Adrenal gland (tissue), 12 donors: ENCODE data around the gene PSMA2. TPM values are rescaled to one million over a fixed set of nuclear protein-coding genes. Genes with fewer than 3 reads are reported as not detected.

ENCODE experiments used
- DNase-seq, 7 donors: peaks; one replicate each; pipeline ENCODE4 v3.0.0-alpha.2; 2019 to 2020
- H3K27ac ChIP-seq, 5 donors: fragments of 200-600 bp; sonication (generic) in 4 of 5; 1 replicate in 3 of 5; 2 replicates in 2 of 5; pipeline versions ENCODE4 v1.5.1 to v1.8.0; 2016 to 2020; ENCODE audit warnings: mild to moderate bottlenecking in 1 of 5
- H3K27me3 ChIP-seq: fragments of 200-600 bp; 2 replicates; pipeline ENCODE4 v1.8.0; 2021
- H3K36me3 ChIP-seq, 2 donors: fragments of 200-600 bp; replicated peaks in 1 of 2; 1 replicate in 1 of 2; 2 replicates in 1 of 2; pipeline versions ENCODE4 v1.5.1 to v1.8.0; 2018 to 2022
- H3K4me1 ChIP-seq, 2 donors: fragments of 200-600 bp; replicated peaks in 1 of 2; 1 replicate in 1 of 2; 2 replicates in 1 of 2; pipeline versions ENCODE4 v1.5.1 to v1.8.0; 2018 to 2021
- H3K4me3 ChIP-seq, 4 donors: fragments of 200-600 bp; sonication (generic) in 3 of 4; one replicate each; pipeline ENCODE4 v1.5.1; 2016 to 2018
- H3K9me3 ChIP-seq, 3 donors: fragments of 200-600 bp; sonication (generic) in 1 of 3; replicated peaks in 1 of 3; 1 replicate in 2 of 3; 2 replicates in 1 of 3; pipeline versions ENCODE4 v1.5.1 to v1.8.0; 2016 to 2021
- POLR2A ChIP-seq, 2 donors: fragments of 450-650 bp; IDR thresholded peaks; one replicate each; pipeline ENCODE4 v1.6.1; 2017; ENCODE audit warnings: antibody characterized with exemption in 2 of 2, mild to moderate bottlenecking in 2 of 2, moderate library complexity in 1 of 2
- whole genome bisulfite sequencing, 4 donors: extraction: QIAGEN DNeasy Blood & Tissue Kit in 2 of 4; methylation state at CpG; one replicate each; pipeline versions ENCODE4 v1.1.5 to v1.1.7; 2013 to 2017; 5-methylcytosine and 5-hydroxymethylcytosine counted together
- intact Hi-C, 2 donors: fragments of 100-400 bp; cut with DNase I; formaldehyde crosslinking; loops; one replicate each; pipeline versions ENCODE4 v1.14.1 to v1.15.0; 2022 to 2023
- polyA plus RNA-seq, 3 donors: library from polyadenylated mRNA; stranded (reverse); fragments of 200-250 nt in 2 of 3; fragments of 350-450 nt in 1 of 3; fragmentation: Illumina TruSeq in 1 of 3; extraction: RNeasy Lipid Tissue Mini Kit (QIAGEN cat#74804) in 1 of 3; gene quantifications; one replicate each; pipeline ENCODE4 v1.2.3, GENCODE V29; 2013 to 2014
- total RNA-seq, 9 donors: library from RNA; depleted of rRNA in 4 of 9; stranded (reverse); fragments of >200 nt in 4 of 9; fragments of 120-200 nt in 1 of 9; fragmentation: NEBNext Ultra II Directional in 1 of 9; extraction: Animal tissue kit (Norgen Biotek cat#: 25700) in 1 of 9; gene quantifications; one replicate each; pipeline versions ENCODE4 v1.1.0 to v1.2.4, GENCODE V29; 2013 to 2023
- TF ChIP-seq, protein P1 (sequence below), 6 experiments: fragments of 450-650 bp in 4 of 6; fragments of 200-600 bp in 2 of 6; sonication (generic) in 1 of 6; IDR thresholded peaks; 1 replicate in 5 of 6; 2 replicates in 1 of 6; pipeline versions ENCODE4 v1.5.1 to v1.8.0; 2016 to 2021; ENCODE audit warnings: antibody characterized with exemption in 6 of 6, mild to moderate bottlenecking in 2 of 6, moderate library complexity in 1 of 6
- donor health status: healthy with polysubstance abuse.
- donor health status: Bipolar disorder and iron deficiency.
- donor health status: DM: yes; HTN: yes; CAD: no.
- donor health status: DM: no; HTN: no; CAD: no.
- donor health status: DM: no; HTN: no; CAD: no.
- donor health status: DM: yes; HTN: yes; CAD: no.

The PSMA2 gene
- total and polyA plus RNA-seq, 12 donors, result 53.9 to 199 (median 84.6) TPM

DNA sequence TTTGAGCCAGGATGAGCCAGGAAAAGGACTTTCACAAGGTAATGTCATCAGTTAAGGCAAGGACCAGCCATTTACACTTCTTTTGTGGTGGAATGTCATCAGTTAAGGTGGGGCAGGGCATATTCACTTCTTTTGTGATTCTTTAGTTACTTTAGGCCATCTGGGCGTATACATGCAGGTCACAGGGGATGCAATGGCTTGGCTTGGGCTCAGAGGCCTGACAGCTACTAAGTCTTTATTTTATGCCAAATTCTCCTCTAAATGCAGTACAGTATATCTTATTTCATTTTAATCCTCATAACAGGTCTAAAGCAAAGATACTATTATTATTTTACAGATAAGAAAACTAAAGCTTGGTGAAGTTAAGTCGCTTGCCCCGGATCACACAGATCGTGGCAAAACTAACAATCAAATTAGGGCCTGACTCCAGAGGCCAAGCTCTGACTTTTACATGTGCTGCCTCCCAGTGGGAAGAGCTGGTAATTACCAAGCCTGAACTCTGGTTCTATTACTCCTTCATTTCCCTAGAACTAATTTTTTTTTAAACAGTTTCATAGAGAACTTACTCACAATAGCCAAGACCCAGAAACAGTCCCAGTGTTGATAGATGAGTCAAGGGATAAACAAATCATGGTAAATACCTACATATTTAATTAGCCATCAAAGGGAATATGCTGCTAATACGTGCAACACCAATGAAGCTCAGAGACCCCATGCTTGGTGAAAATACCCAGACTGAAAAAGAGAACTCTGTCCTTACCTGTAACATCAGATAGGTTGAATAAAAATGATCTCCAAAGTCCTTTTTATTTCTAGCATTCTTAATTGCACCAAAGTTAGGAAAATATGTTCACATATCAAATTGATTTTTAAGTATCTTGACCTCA, 55.5 kb downstream of the PSMA2 start:
- Histone ChIP-seq H3K27me3 (no peaks in the 10 kb centered on the region), H3K4me1 (no peaks in the 10 kb centered on the region), H3K4me3 (no peak overlapping the region), H3K9me3 (no peaks in the 10 kb centered on the region), H3K36me3 (no peaks in the 10 kb centered on the region), H3K27ac (no peak overlapping the region)
- TF ChIP-seq POLR2A (IDR thresholded peaks at IDR 0.05), result no peak
- TF ChIP-seq, protein P1, sequence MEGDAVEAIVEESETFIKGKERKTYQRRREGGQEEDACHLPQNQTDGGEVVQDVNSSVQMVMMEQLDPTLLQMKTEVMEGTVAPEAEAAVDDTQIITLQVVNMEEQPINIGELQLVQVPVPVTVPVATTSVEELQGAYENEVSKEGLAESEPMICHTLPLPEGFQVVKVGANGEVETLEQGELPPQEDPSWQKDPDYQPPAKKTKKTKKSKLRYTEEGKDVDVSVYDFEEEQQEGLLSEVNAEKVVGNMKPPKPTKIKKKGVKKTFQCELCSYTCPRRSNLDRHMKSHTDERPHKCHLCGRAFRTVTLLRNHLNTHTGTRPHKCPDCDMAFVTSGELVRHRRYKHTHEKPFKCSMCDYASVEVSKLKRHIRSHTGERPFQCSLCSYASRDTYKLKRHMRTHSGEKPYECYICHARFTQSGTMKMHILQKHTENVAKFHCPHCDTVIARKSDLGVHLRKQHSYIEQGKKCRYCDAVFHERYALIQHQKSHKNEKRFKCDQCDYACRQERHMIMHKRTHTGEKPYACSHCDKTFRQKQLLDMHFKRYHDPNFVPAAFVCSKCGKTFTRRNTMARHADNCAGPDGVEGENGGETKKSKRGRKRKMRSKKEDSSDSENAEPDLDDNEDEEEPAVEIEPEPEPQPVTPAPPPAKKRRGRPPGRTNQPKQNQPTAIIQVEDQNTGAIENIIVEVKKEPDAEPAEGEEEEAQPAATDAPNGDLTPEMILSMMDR (IDR thresholded peaks at IDR 0.05), result peak; percentile 66 to 80 (median 76)
- WGBS, 4 donors, result 33 to 42% (median 36%) methylated on average over 5 of the region's 5 CpGs
- intact Hi-C loops, result loop anchor here in 1 of 2 donors (5.0 kb wide), 1 partner anchor 934 kb away; no protein-coding TSS in a partner anchor
- DNase-seq, result peak; percentile 60 to 80 (median 72)

DNA sequence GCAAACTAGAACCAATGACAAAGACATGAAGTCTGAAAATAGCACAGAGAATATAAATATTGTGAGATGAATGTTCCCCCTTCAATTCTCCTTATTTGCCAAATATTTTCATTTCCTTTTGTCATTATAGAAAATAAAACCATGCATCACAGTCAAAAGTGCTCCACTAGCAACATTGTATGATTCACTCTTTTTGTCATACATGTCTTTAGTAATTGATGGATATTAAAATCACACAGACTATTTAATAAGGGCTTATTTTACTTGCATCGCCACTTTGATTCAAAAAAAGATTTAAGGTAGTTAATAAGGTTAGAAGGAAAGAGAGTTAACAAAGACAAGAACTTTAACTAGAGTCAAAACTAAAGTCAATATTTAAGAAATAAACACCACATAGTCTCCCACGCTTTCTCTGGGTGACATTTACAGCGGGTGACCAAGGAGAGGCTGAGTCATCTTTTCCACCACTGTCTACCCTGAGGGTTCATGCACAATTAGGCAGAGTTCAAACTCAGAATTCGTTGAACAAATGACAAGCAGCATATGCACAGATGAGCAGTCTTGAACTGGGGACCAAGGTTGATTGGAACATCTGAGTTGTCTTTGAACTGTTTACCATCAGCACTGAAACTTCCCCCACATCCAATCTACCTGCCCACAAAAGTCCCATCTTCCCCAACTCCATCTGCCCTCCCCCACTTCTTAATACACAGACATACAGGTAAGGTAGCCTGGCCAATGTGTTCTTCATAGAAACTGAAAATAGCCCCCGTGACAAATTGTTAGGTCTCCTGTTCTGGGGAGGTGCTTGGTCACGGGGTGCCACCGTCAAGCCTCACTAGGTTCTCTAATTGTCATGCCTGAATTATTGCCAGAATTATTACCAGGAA, 62.6 kb downstream of the PSMA2 start:
- Histone ChIP-seq H3K27me3 (no peaks in the 10 kb centered on the region), H3K9me3 (no peaks in the 10 kb centered on the region), H3K27ac (no peak overlapping the region), H3K4me3 (no peak overlapping the region), H3K36me3 (no peaks in the 10 kb centered on the region), H3K4me1 (peaks cover 0 to 10% of the 10 kb centered on the region in 2 donors)
- no peak for TF ChIP-seq POLR2A (IDR thresholded peaks at IDR 0.05)
- TF ChIP-seq, protein P1 (IDR thresholded peaks at IDR 0.05), result no peak
- intact Hi-C loops, result no loop called here
- peak in 4 of 7 donors; percentile 27 to 54 (median 42) for DNase-seq
- 59 to 62% (median 62%) methylated on average over 7 of the region's 7 CpGs for WGBS, 4 donors

DNA sequence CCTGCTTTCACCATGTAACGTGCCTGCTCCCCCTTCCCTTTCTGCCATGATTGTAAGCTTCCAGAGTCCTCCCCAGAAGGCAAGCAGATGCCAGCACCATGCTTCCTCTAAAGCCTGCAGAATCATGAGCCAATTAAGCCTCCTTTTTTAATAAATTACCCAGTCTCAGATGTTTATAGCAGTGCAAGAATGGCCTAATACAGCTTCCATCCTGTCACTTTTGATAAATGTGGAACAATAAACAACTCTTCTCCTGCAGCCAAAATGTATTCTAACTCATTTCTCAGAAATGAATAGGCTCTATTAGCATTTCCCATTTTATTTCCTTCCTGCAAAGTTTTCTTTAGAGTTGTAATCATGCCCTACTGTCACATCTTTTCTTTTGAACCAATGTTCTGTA, 63.5 kb downstream of the PSMA2 start:
- intact Hi-C loops, result no loop called here
- Histone ChIP-seq H3K4me1 (peaks cover 0 to 10% of the 10 kb centered on the region in 2 donors), H3K36me3 (no peaks in the 10 kb centered on the region), H3K27me3 (no peaks in the 10 kb centered on the region), H3K9me3 (no peaks in the 10 kb centered on the region), H3K4me3 (no peak overlapping the region), H3K27ac (no peak overlapping the region)
- DNase-seq, result no peak
- WGBS, 4 donors, result 71 to 100% (median 83%) methylated on average over 1 of the region's 1 CpG
- TF ChIP-seq POLR2A (IDR thresholded peaks at IDR 0.05), result no peak
- TF ChIP-seq, protein P1 (IDR thresholded peaks at IDR 0.05), result no peak

Other genes starting within 250 kb of the PSMA2 start
- 10 to 100 TPM in 1 of 9 donors, 1 to 10 TPM in 8; 3.8 to 10.4 (median 7.7) TPM for gene C7orf25, start 20.1 kb downstream of the PSMA2 start, total RNA-seq
- gene C7orf25, start 20.1 kb downstream of the PSMA2 start, polyA plus RNA-seq, result 1 to 10 TPM; 2.6 to 8.3 (median 4.6) TPM
- 100 to 1,000 TPM in 1 of 9 donors, 10 to 100 TPM in 8; 56.9 to 112 (median 71.3) TPM for gene MRPL32, start 202 bp upstream of the PSMA2 start, total RNA-seq
- 100 to 1,000 TPM in 2 of 3 donors, 10 to 100 TPM in 1; 73.1 to 174 (median 126) TPM for gene MRPL32, start 202 bp upstream of the PSMA2 start, polyA plus RNA-seq
- 1 to 10 TPM in 1 of 9 donors, under 1 TPM in 4, not detected in 4; under 0.01 to 3.2 (median 0.19) TPM for gene HECW1, start 180.5 kb upstream of the PSMA2 start, total RNA-seq
- under 1 TPM; 0.02 to 0.08 (median 0.03) TPM for gene HECW1, start 180.5 kb upstream of the PSMA2 start, polyA plus RNA-seq